ENCODE data around the gene WNT2B. TPM values are rescaled to one million over a fixed set of nuclear protein-coding genes. Genes with fewer than 3 reads are reported as not detected.

The WNT2B gene
- total RNA-seq, 1 experiment from 2014 or later: not detected

DNA sequence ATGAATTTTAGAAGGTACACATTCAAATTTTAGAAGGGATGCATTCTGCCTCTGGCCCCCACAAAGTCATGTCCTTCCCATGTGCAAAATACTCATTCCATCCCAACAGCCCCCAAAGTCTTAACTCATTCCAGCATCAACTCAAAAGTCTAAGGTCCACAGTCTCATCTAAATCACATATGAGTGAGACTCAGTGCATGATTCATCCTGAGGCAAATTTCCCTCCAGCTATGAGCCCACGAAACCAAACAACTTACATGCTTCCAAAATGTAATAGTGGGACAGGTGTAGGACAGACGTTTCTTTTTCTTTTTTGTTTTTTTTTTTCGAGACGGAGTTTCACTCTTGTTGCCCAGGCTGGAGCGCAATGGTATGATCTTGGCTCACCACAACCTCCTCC, 12.5 kb upstream of the WNT2B start:
- Histone ChIP-seq H3K27me3 (ENCODE audit: low read length) (no peaks in the 10 kb centered on the region), H3K9me3 (ENCODE audit: low read length) (no peaks in the 10 kb centered on the region), H3K9me2 (replicated peaks; ENCODE audit: insufficient read depth, low read length) (no peaks in the 10 kb centered on the region), H2AFZ (ENCODE audit: low read length) (no peak overlapping the region), H3K4me2 (ENCODE audit: low read depth, low read length, poor library complexity, severe bottlenecking) (no peak overlapping the region), H3K4me3 (ENCODE audit: low read length) (no peak overlapping the region), H3K36me3 (ENCODE audit: insufficient read depth, low read length) (no peaks in the 10 kb centered on the region), H3K9ac (ENCODE audit: low read length) (no peak overlapping the region), H3K4me1 (ENCODE audit: low read length) (no peaks in the 10 kb centered on the region), H3K79me2 (ENCODE audit: low read length) (no peaks in the 10 kb centered on the region), H3K27ac (ENCODE audit: low read length) (no peak overlapping the region), H4K20me1 (ENCODE audit: insufficient read depth, low read depth, low read length) (no peaks in the 10 kb centered on the region)
- no peak for DNase-seq

DNA sequence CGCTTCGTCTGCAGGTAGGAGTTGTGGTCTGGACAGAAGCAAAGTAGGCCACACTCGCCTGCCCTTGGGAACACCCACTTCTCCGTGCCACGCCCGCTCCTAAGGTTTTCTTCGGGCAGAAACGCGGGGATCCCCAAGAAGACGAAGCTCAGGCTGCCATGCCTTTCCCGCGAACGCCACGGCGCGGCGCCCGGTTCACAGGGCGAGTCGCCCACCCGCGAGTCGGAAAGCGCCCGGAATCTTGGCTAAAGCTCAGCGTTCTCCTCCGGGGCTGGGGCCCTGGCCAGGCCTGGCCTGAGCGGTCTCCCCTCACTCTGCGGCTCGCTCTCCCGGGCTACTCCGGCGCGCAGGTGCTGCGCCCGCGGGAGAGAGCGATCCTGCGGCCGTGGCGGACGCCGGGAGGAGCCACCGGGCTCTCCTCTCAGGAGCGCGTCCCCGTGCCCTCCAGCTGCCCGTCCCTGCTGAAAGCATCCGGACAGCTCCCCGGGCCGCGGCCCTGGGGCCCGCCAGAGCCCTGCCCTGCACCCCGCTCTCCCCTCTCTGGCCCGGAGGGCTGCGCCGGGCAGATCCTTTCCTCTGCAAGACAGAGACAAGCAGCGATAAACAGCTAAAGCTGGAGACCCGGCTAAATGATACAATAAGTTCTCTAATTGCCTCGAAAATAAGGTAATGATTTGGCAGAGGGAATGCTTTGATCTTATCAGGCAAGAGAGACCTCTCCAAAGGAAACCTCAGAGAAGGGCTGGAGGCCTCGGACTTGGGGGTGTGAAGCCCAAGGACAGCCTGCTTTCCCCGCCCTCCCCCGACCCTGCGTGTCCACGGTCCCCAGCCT, 6.7 kb upstream of the WNT2B start:
- no peak overlapping the region for H2AFZ ChIP-seq (ENCODE audit: low read length)
- no peak overlapping the region for H3K4me2 ChIP-seq (ENCODE audit: low read depth, low read length, poor library complexity, severe bottlenecking)
- no peaks in the 10 kb centered on the region for H3K9me2 ChIP-seq (replicated peaks; ENCODE audit: insufficient read depth, low read length)
- no peak overlapping the region for H3K4me3 ChIP-seq (ENCODE audit: low read length)
- DNase-seq: no peak
- H3K27me3 ChIP-seq (ENCODE audit: low read length): no peaks in the 10 kb centered on the region
- H3K9me3 ChIP-seq (ENCODE audit: low read length): no peaks in the 10 kb centered on the region
- H3K9ac ChIP-seq (ENCODE audit: low read length): no peak overlapping the region
- H3K27ac ChIP-seq (ENCODE audit: low read length): no peak overlapping the region
- H3K36me3 ChIP-seq (ENCODE audit: insufficient read depth, low read length): no peaks in the 10 kb centered on the region
- H3K79me2 ChIP-seq (ENCODE audit: low read length): no peaks in the 10 kb centered on the region
- H3K4me1 ChIP-seq (ENCODE audit: low read length): no peaks in the 10 kb centered on the region
- H4K20me1 ChIP-seq (ENCODE audit: insufficient read depth, low read depth, low read length): no peaks in the 10 kb centered on the region

DNA sequence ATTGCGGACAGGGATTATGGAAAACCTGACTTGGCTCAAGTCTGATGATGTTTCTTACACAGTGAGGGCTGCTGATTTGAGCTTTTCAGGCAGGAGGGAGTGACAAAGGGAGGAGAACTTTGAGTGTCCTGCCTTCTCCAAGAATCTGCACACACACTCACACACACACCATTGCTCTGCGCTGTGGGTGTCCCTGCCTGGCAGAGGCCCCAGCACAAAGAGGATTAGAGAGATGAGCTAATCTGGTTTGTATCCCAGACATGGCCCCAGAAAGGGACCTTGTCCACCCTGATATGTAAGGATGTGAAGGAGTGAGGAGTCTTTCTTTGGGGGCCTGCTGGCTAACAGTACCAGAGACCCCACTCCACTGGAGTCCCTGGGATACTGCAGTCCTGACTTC, 5.9 kb upstream of the WNT2B start:
- Histone ChIP-seq H3K27me3 (ENCODE audit: low read length) (no peaks in the 10 kb centered on the region), H3K4me3 (ENCODE audit: low read length) (no peak overlapping the region)

DNA sequence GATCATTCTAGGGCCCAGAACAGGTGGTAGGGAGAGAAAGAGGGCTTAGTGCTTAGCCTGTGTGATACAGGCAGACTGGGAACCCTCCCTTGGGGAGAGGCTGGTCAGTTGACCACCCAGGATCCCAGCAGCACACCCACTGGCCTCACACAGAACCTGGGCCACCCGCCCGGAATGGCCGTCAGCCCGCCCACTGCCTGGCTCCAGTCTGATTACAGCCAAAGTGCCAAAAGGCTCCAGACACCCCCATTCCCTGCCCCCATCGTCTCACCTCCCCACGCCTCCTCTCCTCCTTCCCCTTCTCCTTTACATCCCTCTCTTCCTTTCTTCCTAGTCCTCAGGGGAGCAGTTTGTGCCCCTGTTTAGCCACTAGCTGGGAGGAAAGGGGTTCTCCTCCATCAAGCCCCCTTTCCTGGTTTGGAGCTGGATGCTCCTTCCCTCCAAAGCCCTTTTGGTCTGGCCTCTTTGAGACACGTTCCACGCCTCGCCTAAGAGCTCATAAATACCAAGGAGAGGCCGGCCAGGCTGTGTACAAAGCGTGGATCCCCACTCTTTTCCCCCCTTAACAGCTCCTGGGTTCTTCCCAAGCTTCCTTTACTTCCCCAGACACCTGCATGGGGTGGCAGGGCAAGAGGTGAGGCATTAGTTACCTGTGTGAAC, 4.6 kb upstream of the WNT2B start:
- H3K27me3 ChIP-seq (ENCODE audit: low read length): no peaks in the 10 kb centered on the region
- H3K79me2 ChIP-seq (ENCODE audit: low read length): no peaks in the 10 kb centered on the region

More for the DNA sequence above, 5.9 kb upstream of the WNT2B start:
- Histone ChIP-seq H3K36me3 (ENCODE audit: insufficient read depth, low read length) (no peaks in the 10 kb centered on the region), H4K20me1 (ENCODE audit: insufficient read depth, low read depth, low read length) (no peaks in the 10 kb centered on the region), H3K9ac (ENCODE audit: low read length) (no peak overlapping the region), H3K27ac (ENCODE audit: low read length) (no peak overlapping the region), H3K9me3 (ENCODE audit: low read length) (no peaks in the 10 kb centered on the region), H3K4me2 (ENCODE audit: low read depth, low read length, poor library complexity, severe bottlenecking) (no peak overlapping the region), H3K4me1 (ENCODE audit: low read length) (no peaks in the 10 kb centered on the region), H3K79me2 (ENCODE audit: low read length) (no peaks in the 10 kb centered on the region), H3K9me2 (replicated peaks; ENCODE audit: insufficient read depth, low read length) (no peaks in the 10 kb centered on the region), H2AFZ (ENCODE audit: low read length) (no peak overlapping the region)
- DNase-seq: no peak

DNA sequence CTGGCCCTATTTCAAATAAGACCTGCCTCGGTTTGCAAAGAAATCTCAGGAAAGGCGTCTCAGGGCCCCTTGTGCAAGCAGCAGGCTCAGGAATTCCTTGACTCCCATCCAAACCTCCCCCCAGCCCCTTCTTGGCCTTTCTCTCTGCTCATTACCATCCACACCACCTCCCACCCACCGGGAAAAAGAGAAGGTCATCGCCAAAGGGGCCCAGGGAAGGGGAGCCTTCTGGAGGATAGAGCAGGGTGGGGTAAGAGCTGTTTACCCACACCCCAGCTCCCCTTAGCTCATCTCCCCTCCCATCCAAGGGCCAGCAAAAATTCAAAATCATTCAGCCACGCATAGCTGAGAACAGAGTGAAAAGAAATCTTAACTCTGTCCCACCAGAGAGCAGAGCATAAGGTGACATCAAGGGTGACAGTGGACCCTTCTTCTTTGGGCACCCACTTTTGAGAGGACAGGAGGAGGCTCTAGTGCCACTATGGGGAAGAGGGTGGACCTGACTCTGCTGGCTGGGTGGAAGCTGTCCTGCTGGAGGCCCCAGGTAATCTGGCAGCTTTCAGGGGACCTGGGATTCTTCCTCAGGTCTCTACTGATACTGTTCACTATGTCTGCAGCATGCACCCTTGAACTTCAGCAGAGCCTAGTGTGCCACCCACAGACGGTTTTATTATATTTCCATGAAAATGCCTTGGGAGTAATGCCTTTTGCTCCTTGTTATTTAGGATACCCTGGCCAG, 3.9 kb upstream of the WNT2B start:
- Histone ChIP-seq H4K20me1 (ENCODE audit: insufficient read depth, low read depth, low read length) (no peaks in the 10 kb centered on the region), H3K4me2 (ENCODE audit: low read depth, low read length, poor library complexity, severe bottlenecking) (no peak overlapping the region)

More for the DNA sequence above, 4.6 kb upstream of the WNT2B start:
- no peaks in the 10 kb centered on the region for H4K20me1 ChIP-seq (ENCODE audit: insufficient read depth, low read depth, low read length)
- H3K9ac ChIP-seq (ENCODE audit: low read length): no peak overlapping the region
- H3K4me3 ChIP-seq (ENCODE audit: low read length): no peak overlapping the region
- no peaks in the 10 kb centered on the region for H3K36me3 ChIP-seq (ENCODE audit: insufficient read depth, low read length)
- no peak overlapping the region for H3K4me2 ChIP-seq (ENCODE audit: low read depth, low read length, poor library complexity, severe bottlenecking)
- no peak overlapping the region for H3K27ac ChIP-seq (ENCODE audit: low read length)
- H3K9me3 ChIP-seq (ENCODE audit: low read length): no peaks in the 10 kb centered on the region
- no peak overlapping the region for H2AFZ ChIP-seq (ENCODE audit: low read length)
- no peak for DNase-seq
- H3K4me1 ChIP-seq (ENCODE audit: low read length): no peaks in the 10 kb centered on the region
- no peaks in the 10 kb centered on the region for H3K9me2 ChIP-seq (replicated peaks; ENCODE audit: insufficient read depth, low read length)

DNA sequence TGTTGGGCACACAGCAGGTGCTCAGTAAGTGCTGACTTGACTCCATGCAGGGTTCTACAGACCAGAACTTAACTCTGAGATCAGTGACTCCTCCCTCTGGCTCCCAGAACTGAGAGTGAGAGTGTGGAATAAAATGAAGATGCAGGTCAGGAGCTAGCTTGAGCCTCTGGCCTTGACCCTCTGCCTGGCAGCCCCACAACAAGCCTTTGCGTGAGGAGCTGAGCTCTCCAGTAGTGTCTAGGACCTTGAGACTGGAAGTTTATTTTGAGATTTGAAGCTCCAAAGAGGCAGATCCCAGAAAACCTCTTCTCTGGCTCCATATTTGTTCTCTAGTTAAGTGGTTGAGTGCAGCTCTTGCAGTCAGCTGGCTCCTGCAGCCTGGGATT, 3.4 kb upstream of the WNT2B start:
- no peak overlapping the region for H3K4me2 ChIP-seq (ENCODE audit: low read depth, low read length, poor library complexity, severe bottlenecking)
- no peaks in the 10 kb centered on the region for H3K36me3 ChIP-seq (ENCODE audit: insufficient read depth, low read length)
- H3K4me1 ChIP-seq (ENCODE audit: low read length): no peaks in the 10 kb centered on the region
- no peaks in the 10 kb centered on the region for H3K79me2 ChIP-seq (ENCODE audit: low read length)
- H3K27ac ChIP-seq (ENCODE audit: low read length): no peak overlapping the region
- no peak for DNase-seq
- H4K20me1 ChIP-seq (ENCODE audit: insufficient read depth, low read depth, low read length): no peaks in the 10 kb centered on the region
- H3K9me3 ChIP-seq (ENCODE audit: low read length): no peaks in the 10 kb centered on the region
- H3K27me3 ChIP-seq (ENCODE audit: low read length): no peaks in the 10 kb centered on the region
- no peaks in the 10 kb centered on the region for H3K9me2 ChIP-seq (replicated peaks; ENCODE audit: insufficient read depth, low read length)
- no peak overlapping the region for H3K4me3 ChIP-seq (ENCODE audit: low read length)
- H3K9ac ChIP-seq (ENCODE audit: low read length): no peak overlapping the region
- no peak overlapping the region for H2AFZ ChIP-seq (ENCODE audit: low read length)

More for the DNA sequence above, 3.9 kb upstream of the WNT2B start:
- Histone ChIP-seq H3K9me2 (replicated peaks; ENCODE audit: insufficient read depth, low read length) (no peaks in the 10 kb centered on the region), H3K4me1 (ENCODE audit: low read length) (no peaks in the 10 kb centered on the region), H3K27ac (ENCODE audit: low read length) (no peak overlapping the region), H3K36me3 (ENCODE audit: insufficient read depth, low read length) (no peaks in the 10 kb centered on the region), H3K79me2 (ENCODE audit: low read length) (no peaks in the 10 kb centered on the region), H3K9ac (ENCODE audit: low read length) (no peak overlapping the region), H3K27me3 (ENCODE audit: low read length) (no peaks in the 10 kb centered on the region), H3K4me3 (ENCODE audit: low read length) (no peak overlapping the region), H2AFZ (ENCODE audit: low read length) (no peak overlapping the region), H3K9me3 (ENCODE audit: low read length) (no peaks in the 10 kb centered on the region)
- DNase-seq: no peak

DNA sequence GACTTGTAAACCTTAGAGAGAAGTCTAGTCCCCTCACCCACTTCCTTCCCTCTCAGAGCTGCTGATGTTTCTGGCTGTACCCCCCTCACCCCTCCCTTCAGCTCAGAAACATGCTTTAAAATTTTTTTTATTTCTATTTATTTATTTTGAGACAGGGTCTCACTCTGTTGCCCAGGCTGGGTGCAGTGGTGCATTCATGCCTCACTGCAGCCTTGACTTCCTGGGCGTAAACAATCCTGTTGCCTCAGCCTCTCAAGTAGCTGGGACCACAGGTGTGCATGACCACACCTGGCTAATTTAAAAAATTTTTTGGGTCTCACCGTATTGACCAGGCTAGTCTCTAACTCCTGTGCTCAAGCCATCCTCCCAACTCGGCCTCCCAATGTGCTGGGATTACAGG, 2.9 kb upstream of the WNT2B start:
- Histone ChIP-seq H3K9ac (ENCODE audit: low read length) (no peak overlapping the region), H3K4me1 (ENCODE audit: low read length) (no peaks in the 10 kb centered on the region), H3K9me2 (replicated peaks; ENCODE audit: insufficient read depth, low read length) (no peaks in the 10 kb centered on the region), H3K27me3 (ENCODE audit: low read length) (no peaks in the 10 kb centered on the region), H3K4me2 (ENCODE audit: low read depth, low read length, poor library complexity, severe bottlenecking) (no peak overlapping the region), H2AFZ (ENCODE audit: low read length) (no peak overlapping the region), H3K27ac (ENCODE audit: low read length) (no peak overlapping the region), H3K4me3 (ENCODE audit: low read length) (no peak overlapping the region), H4K20me1 (ENCODE audit: insufficient read depth, low read depth, low read length) (no peaks in the 10 kb centered on the region), H3K36me3 (ENCODE audit: insufficient read depth, low read length) (no peaks in the 10 kb centered on the region), H3K79me2 (ENCODE audit: low read length) (no peaks in the 10 kb centered on the region), H3K9me3 (ENCODE audit: low read length) (no peaks in the 10 kb centered on the region)
- DNase-seq: no peak

DNA sequence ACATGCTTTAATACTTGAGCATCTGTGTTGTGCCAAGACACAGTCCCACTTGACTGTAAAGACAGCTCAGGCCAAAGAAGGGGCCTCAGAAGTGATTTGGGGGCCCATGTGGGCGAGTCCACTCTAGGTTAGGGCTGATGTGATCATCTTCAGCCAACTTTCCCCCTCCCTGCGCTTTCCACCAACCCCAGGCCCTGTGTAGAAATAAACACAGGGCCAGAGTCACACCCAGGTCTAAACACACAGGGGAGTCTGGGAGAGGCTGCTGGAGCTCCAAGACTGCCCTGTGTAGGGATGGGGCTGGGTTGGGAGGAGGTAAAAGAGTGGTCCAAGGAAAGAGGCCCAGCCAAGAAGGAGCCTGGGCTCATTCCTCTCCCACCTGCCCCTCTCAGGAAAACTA, 2.5 kb upstream of the WNT2B start:
- Histone ChIP-seq H3K36me3 (ENCODE audit: insufficient read depth, low read length) (no peaks in the 10 kb centered on the region), H3K9ac (ENCODE audit: low read length) (no peak overlapping the region), H2AFZ (ENCODE audit: low read length) (no peak overlapping the region), H3K27ac (ENCODE audit: low read length) (no peak overlapping the region), H3K4me1 (ENCODE audit: low read length) (no peaks in the 10 kb centered on the region), H4K20me1 (ENCODE audit: insufficient read depth, low read depth, low read length) (no peaks in the 10 kb centered on the region), H3K79me2 (ENCODE audit: low read length) (no peaks in the 10 kb centered on the region), H3K4me2 (ENCODE audit: low read depth, low read length, poor library complexity, severe bottlenecking) (no peak overlapping the region), H3K9me2 (replicated peaks; ENCODE audit: insufficient read depth, low read length) (no peaks in the 10 kb centered on the region), H3K4me3 (ENCODE audit: low read length) (no peak overlapping the region), H3K27me3 (ENCODE audit: low read length) (no peaks in the 10 kb centered on the region), H3K9me3 (ENCODE audit: low read length) (no peaks in the 10 kb centered on the region)
- DNase-seq: no peak

Data from Karpas-422 (cell line).